Measurements from ENCODE around the gene CREB5. TPM values are rescaled to one million over a fixed set of nuclear protein-coding genes. Genes with fewer than 3 reads are reported as not detected.

The CREB5 gene
- total RNA-seq, 3 donors from 2014 or later, result 17.3 to 19.7 (median 18.0) TPM

DNA sequence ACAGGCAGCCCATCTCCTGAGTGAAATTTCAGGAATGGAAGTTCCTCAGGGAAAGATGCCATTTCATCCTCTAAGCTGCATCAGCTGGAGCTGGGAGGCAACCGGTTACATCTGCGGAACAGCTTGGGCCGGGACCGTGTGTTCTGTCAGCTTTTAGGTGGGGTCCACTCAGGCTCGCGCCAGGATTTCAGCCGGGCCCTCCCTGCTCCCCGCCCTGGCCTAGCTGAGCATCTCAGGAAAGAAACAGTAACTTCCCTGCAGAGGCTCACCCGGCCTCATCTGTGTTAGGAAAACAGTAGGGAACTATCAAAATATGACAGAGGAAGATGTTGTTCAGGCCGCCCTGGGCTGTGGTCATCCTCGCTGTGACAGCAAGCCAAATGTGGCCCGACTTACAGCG, 435.4 kb downstream of the CREB5 start:
- H3K36me3 ChIP-seq, result no peaks in the 10 kb centered on the region
- no peak for DNase-seq (ENCODE audit: low spot score in 2 of 2)
- no peaks in the 10 kb centered on the region for H3K4me1 ChIP-seq
- H3K4me3 ChIP-seq, result no peak overlapping the region
- intact Hi-C loops (cut with DNase I; ENCODE audit: low total_unique reads), result no loop called here
- no peaks in the 10 kb centered on the region for H3K9me3 ChIP-seq
- peaks cover 0 to 3% of the 10 kb centered on the region in 2 donors for H3K27me3 ChIP-seq
- no peak overlapping the region for H3K27ac ChIP-seq
- TF ChIP-seq CTCF (IDR thresholded peaks at IDR 0.05) (no peak), POLR2AphosphoS5 (IDR thresholded peaks at IDR 0.05) (no peak), POLR2A (IDR thresholded peaks at IDR 0.05) (no peak)

- H3K4me1 ChIP-seq, result no peaks in the 10 kb centered on the region
- no peaks in the 10 kb centered on the region for H3K36me3 ChIP-seq
- DNase-seq (ENCODE audit: low spot score in 2 of 2), result no peak
- no peak overlapping the region for H3K4me3 ChIP-seq
- peaks cover 0 to 8% of the 10 kb centered on the region in 2 donors for H3K27me3 ChIP-seq
- H3K9me3 ChIP-seq, result no peaks in the 10 kb centered on the region
- no peak overlapping the region for H3K27ac ChIP-seq
- intact Hi-C loops (cut with DNase I; ENCODE audit: low total_unique reads), result no loop called here
- no peak for TF ChIP-seq POLR2A (IDR thresholded peaks at IDR 0.05)
- TF ChIP-seq CTCF (IDR thresholded peaks at IDR 0.05), result no peak
- no peak for TF ChIP-seq POLR2AphosphoS5 (IDR thresholded peaks at IDR 0.05)
These were observed 436.6 kb downstream of the CREB5 start for GRCh38 chr7:28848906-28849305.

DNA sequence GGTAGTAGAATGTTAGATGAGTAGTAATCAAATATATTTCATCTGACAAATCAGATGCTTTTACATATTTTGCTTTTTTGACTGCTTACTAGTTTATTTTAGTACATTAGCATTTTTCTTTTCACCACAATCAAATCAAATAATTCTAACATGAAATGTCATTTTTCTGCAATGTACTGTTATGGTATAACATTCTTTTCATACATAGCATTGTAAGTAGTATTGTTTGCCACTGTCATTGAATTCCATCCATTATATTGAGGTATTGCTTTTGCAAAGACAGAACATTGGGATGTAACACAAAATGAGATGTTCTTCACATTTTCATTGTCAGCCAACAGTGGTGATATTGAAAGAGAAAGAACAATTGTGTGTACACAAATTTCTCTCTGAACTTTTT, 438.4 kb downstream of the CREB5 start:
- DNase-seq (ENCODE audit: low spot score in 2 of 2), result no peak
- no peaks in the 10 kb centered on the region for H3K36me3 ChIP-seq
- H3K9me3 ChIP-seq, result no peaks in the 10 kb centered on the region
- H3K4me3 ChIP-seq, result no peak overlapping the region
- no peaks in the 10 kb centered on the region for H3K4me1 ChIP-seq
- peaks cover 0 to 12% of the 10 kb centered on the region in 2 donors for H3K27me3 ChIP-seq
- no peak overlapping the region for H3K27ac ChIP-seq
- intact Hi-C loops (cut with DNase I; ENCODE audit: low total_unique reads), result no loop called here
- TF ChIP-seq POLR2A (IDR thresholded peaks at IDR 0.05), result no peak
- TF ChIP-seq POLR2AphosphoS5 (IDR thresholded peaks at IDR 0.05), result no peak
- no peak for TF ChIP-seq CTCF (IDR thresholded peaks at IDR 0.05)

DNA sequence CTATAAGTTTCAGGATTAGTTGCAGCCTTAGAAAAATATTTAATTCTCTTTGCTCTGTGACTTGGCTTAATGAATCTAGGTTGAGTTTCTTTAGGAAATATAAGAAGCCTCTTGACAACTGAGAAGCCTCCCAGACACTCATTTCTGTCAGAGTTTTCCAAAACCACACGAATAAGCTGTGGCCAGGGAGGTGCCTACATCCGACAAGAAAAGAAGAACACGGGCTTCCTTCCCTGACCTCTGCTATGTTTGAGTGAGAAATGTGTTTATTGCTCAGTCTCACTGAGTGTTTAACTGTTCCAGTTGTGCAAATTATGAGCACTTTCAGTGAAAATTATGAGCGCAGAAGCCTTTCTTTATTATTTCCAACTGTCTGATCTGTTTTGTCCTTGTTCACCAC, 440.8 kb downstream of the CREB5 start:
- no peaks in the 10 kb centered on the region for H3K9me3 ChIP-seq
- H3K27ac ChIP-seq, result no peak overlapping the region
- no peak for TF ChIP-seq POLR2A (IDR thresholded peaks at IDR 0.05)
- TF ChIP-seq POLR2AphosphoS5 (IDR thresholded peaks at IDR 0.05), result no peak
- TF ChIP-seq CTCF (IDR thresholded peaks at IDR 0.05), result no peak
- intact Hi-C loops (cut with DNase I; ENCODE audit: low total_unique reads), result no loop called here
- no peaks in the 10 kb centered on the region for H3K4me1 ChIP-seq
- peaks cover 0 to 14% of the 10 kb centered on the region in 2 donors for H3K27me3 ChIP-seq
- H3K4me3 ChIP-seq, result no peak overlapping the region
- DNase-seq (ENCODE audit: low spot score in 2 of 2), result no peak
- H3K36me3 ChIP-seq, result no peaks in the 10 kb centered on the region

DNA sequence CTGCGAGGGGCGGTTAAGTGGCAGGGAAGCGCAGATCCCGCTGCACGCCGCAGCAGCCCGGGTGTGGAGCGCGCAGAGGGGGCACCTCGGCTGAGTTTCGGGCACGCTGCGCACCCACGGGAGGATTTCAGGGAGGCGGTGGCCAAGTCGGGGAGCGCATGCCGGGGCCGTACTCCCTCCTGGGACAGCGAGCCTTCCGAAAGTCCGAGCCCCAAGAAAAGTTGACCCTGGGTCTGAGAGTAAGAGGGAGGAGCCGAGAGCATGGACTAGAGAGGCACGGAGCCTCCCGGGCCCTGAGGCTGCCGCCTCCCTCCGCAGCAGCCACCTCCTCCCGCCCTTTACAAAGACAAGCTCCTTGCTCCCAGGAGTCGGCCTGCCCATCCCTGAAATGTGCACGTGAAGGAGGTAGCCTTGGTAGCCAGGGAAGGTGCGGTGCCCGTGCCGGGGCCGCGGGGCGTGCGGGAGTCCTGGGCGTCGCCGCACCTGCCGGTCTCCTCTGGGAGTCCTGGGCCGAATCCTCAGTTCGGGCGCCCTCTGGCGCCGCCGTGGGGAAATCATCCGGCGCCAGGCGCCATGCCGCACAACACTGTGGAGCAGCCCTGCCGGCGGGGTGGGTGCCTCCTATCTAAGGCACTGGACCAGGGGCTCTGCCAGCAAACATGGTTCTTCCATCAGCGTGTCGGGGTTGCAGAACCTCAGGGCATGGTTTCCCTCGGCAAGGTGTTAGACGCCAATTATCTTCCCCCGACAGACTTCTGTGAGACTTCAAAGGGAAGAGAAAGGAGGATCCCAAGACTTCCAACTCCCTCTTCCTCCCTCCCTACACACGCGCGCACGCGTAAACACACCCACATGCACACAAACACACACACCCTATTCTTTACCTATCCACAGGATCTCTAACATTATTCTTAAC, 441.8 kb downstream of the CREB5 start:
- H3K36me3 ChIP-seq, result no peaks in the 10 kb centered on the region

More for the DNA sequence above, 441.8 kb downstream of the CREB5 start:
- Histone ChIP-seq H3K27me3 (peaks cover 0 to 14% of the 10 kb centered on the region in 2 donors), H3K4me1 (no peaks in the 10 kb centered on the region), H3K27ac (no peak overlapping the region), H3K9me3 (no peaks in the 10 kb centered on the region), H3K4me3 (peak overlapping the region; percentile 51 to 70 (median 53))
- intact Hi-C loops (cut with DNase I; ENCODE audit: low total_unique reads), result no loop called here
- DNase-seq (ENCODE audit: low spot score in 2 of 2), result peak; percentile 56 to 67
- TF ChIP-seq CTCF (IDR thresholded peaks at IDR 0.05) (peak; percentile 77 to 90 (median 87)), POLR2AphosphoS5 (IDR thresholded peaks at IDR 0.05) (no peak), POLR2A (IDR thresholded peaks at IDR 0.05) (no peak)

Measured in breast epithelium (tissue), 4 donors.